Activated naive CD8-positive, alpha-beta T cell treated with anti-CD3 and anti-CD28 coated beads, Interleukin-2, amount 10 ng/mL, durations not matched to agents 7 days and 5 days (primary cell): ENCODE results near the gene CKAP2L. TPM values are rescaled to one million over a fixed set of nuclear protein-coding genes. Genes with fewer than 3 reads are reported as not detected.
A peak's percentile ranks its signal among the peaks of the same experiment; 100 is the strongest.

Source experiments
- ATAC-seq: fragments of 150-1000 bp; cut with Tn5 transposase; one replicate; pipeline ENCODE4 v1.10.0; 2021; ENCODE audit warnings: low read depth, moderate library complexity
- POLR2A ChIA-PET: fragments of 350-600 bp; sonication (Branson Sonifier 250); formaldehyde crosslinking; loops from one replicate; lab custom pipeline; 2021; ENCODE audit warnings: antibody characterized with exemption; lab: Charles Lee
- DNase-seq: peaks from one replicate; pipeline ENCODE4 v3.0.0; 2021
- H3K27ac Mint-ChIP-seq: one replicate; pipeline ENCODE4 v1.8.0; 2022; ENCODE audit warnings: mild to moderate bottlenecking, mixed read lengths
- H3K27me3 Mint-ChIP-seq: one replicate; pipeline ENCODE4 v1.8.0; 2022; ENCODE audit warnings: mild to moderate bottlenecking, moderate library complexity, mixed read lengths
- H3K36me3 Mint-ChIP-seq: one replicate; pipeline ENCODE4 v1.8.0; 2021; ENCODE audit warnings: mild to moderate bottlenecking, mixed read lengths
- H3K4me1 Mint-ChIP-seq: one replicate; pipeline ENCODE4 v1.8.0; 2021; ENCODE audit warnings: mixed read lengths
- H3K4me3 Mint-ChIP-seq: one replicate; pipeline ENCODE4 v1.8.0; 2022; ENCODE audit warnings: mild to moderate bottlenecking, moderate library complexity, mixed read lengths
- H3K9me3 Mint-ChIP-seq: one replicate; pipeline ENCODE4 v1.8.0; 2021; ENCODE audit warnings: mixed read lengths
- total RNA-seq, 2 experiments: library from RNA; stranded (reverse); gene quantifications; one replicate each; pipeline ENCODE4 v1.2.3, GENCODE V29; 2021

Gene CKAP2L
- total RNA-seq, 2 experiments from 2014 or later: 38.9 to 40.3 TPM

GRCh38 chr2:112767693-112768330 lies 3.4 kb upstream of the CKAP2L start:
- peaks cover 9% of the 10 kb centered on the region for H3K9me3 Mint-ChIP-seq
- DNase-seq (no peak), ATAC-seq (no peak)
- POLR2A ChIA-PET: no interaction called here
- H3K27ac Mint-ChIP-seq: peak overlapping the region; percentile 52
- peaks cover 22% of the 10 kb centered on the region for H3K36me3 Mint-ChIP-seq
- H3K27me3 Mint-ChIP-seq: peaks cover 2% of the 10 kb centered on the region
- peaks cover 25% of the 10 kb centered on the region for H3K4me1 Mint-ChIP-seq
- H3K4me3 Mint-ChIP-seq: peak overlapping the region; percentile 37

DNA sequence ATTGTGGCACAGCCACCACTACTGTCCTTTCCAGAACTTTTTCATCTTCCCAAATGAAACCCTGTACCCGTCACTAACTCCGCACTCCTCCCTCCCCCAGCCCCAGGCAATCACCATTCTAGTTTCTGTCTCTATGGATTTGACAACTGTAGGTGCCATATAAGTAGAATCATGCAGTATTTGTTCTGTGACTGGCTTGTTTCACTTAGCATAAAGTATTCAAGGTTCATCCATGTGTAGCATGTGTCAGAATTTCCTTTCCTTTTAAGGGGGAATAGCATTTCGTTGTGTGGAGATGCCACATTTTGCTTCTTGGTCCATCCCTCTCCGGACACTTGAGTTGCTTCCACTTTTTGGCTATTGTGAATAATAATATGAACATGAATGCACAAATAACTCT lies 842 bp upstream of the CKAP2L start:
- no peaks in the 10 kb centered on the region for H3K27me3 Mint-ChIP-seq
- no peak for ATAC-seq
- H3K36me3 Mint-ChIP-seq: peaks cover 39% of the 10 kb centered on the region
- H3K4me3 Mint-ChIP-seq: peak overlapping the region; percentile 87
- H3K9me3 Mint-ChIP-seq: peaks cover 9% of the 10 kb centered on the region
- no peak for DNase-seq
- H3K27ac Mint-ChIP-seq: peak overlapping the region; percentile 95
- peaks cover 39% of the 10 kb centered on the region for H3K4me1 Mint-ChIP-seq
- POLR2A ChIA-PET: interaction anchor here (0.6 to 1.0 kb wide), 5 partner anchors 13 to 181 kb away, joined by 3 to 4 read pairs (median 3); partner anchors contain the start of gene CHCHD5

- DNase-seq (no peak), ATAC-seq (no peak)
- Mint-ChIP-seq H3K9me3 (peaks cover under 1% of the 10 kb centered on the region), H3K4me1 (peaks cover 37% of the 10 kb centered on the region), H3K27ac (peak overlapping the region; percentile 32), H3K27me3 (no peaks in the 10 kb centered on the region), H3K4me3 (peak overlapping the region; percentile 87), H3K36me3 (peaks cover 47% of the 10 kb centered on the region)
- POLR2A ChIA-PET: no interaction called here
Observed at GRCh38 chr2:112762276-112762675, 2.1 kb downstream of the CKAP2L start.

GRCh38 chr2:112760149-112760548 lies 4.3 kb downstream of the CKAP2L start:
- no peak overlapping the region for H3K4me3 Mint-ChIP-seq
- DNase-seq: no peak
- no peak for ATAC-seq
- no peak overlapping the region for H3K27ac Mint-ChIP-seq
- peaks cover 34% of the 10 kb centered on the region for H3K4me1 Mint-ChIP-seq
- no peaks in the 10 kb centered on the region for H3K9me3 Mint-ChIP-seq
- peaks cover 61% of the 10 kb centered on the region for H3K36me3 Mint-ChIP-seq
- POLR2A ChIA-PET: no interaction called here
- no peaks in the 10 kb centered on the region for H3K27me3 Mint-ChIP-seq

GRCh38 chr2:112758711-112759110 lies 5.7 kb downstream of the CKAP2L start:
- Mint-ChIP-seq H3K27ac (no peak overlapping the region), H3K36me3 (peaks cover 73% of the 10 kb centered on the region), H3K27me3 (no peaks in the 10 kb centered on the region), H3K4me3 (no peak overlapping the region), H3K9me3 (peaks cover 3% of the 10 kb centered on the region), H3K4me1 (peaks cover 42% of the 10 kb centered on the region)
- DNase-seq (no peak), ATAC-seq (no peak)
- POLR2A ChIA-PET: no interaction called here

DNA sequence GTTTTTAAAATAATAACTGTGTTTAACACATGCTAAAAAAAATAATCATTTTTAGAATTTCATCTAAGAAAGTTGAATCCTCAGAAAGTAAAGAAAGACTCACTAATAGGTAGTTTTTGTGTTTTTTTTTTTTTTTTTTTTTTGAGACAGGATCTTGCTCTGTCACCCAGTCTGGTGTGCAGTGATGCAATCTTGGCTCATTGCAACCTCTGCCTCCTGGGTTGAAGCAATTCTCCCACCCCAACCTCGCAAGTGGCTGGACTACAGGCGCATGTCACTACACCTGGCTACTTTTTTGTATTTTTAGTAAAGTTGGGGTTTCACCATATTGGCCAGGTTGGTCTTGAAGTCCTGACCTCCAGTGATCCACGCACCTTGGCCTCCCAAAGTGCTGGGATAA lies 7.1 kb downstream of the CKAP2L start:
- H3K36me3 Mint-ChIP-seq: peaks cover 72% of the 10 kb centered on the region
- no peak for ATAC-seq

GRCh38 chr2:112756207-112756606 lies 8.2 kb downstream of the CKAP2L start:
- H3K27ac Mint-ChIP-seq: no peak overlapping the region
- peaks cover 30% of the 10 kb centered on the region for H3K4me1 Mint-ChIP-seq
- H3K4me3 Mint-ChIP-seq: no peak overlapping the region
- H3K27me3 Mint-ChIP-seq: no peaks in the 10 kb centered on the region
- peaks cover 68% of the 10 kb centered on the region for H3K36me3 Mint-ChIP-seq
- peaks cover 3% of the 10 kb centered on the region for H3K9me3 Mint-ChIP-seq
- POLR2A ChIA-PET: interaction anchor here (0.6 kb wide), 1 partner anchor 198 kb away, joined by 3 read pairs; no protein-coding TSS in a partner anchor
- no peak for ATAC-seq
- no peak for DNase-seq

More for the DNA sequence above, 7.1 kb downstream of the CKAP2L start:
- peaks cover 3% of the 10 kb centered on the region for H3K9me3 Mint-ChIP-seq
- H3K4me3 Mint-ChIP-seq: no peak overlapping the region
- H3K4me1 Mint-ChIP-seq: peaks cover 34% of the 10 kb centered on the region
- POLR2A ChIA-PET: no interaction called here
- no peaks in the 10 kb centered on the region for H3K27me3 Mint-ChIP-seq
- no peak overlapping the region for H3K27ac Mint-ChIP-seq
- no peak for DNase-seq

GRCh38 chr2:112755444-112755843 lies 9.0 kb downstream of the CKAP2L start:
- H3K36me3 Mint-ChIP-seq: peaks cover 66% of the 10 kb centered on the region
- ATAC-seq (no peak), DNase-seq (no peak)
- peaks cover 3% of the 10 kb centered on the region for H3K9me3 Mint-ChIP-seq
- H3K4me1 Mint-ChIP-seq: peaks cover 30% of the 10 kb centered on the region
- POLR2A ChIA-PET: interaction anchor here (0.6 to 1.1 kb wide), 3 partner anchors 8 to 199 kb away, joined by 3 read pairs; no protein-coding TSS in a partner anchor
- H3K27ac Mint-ChIP-seq: no peak overlapping the region
- H3K27me3 Mint-ChIP-seq: no peaks in the 10 kb centered on the region
- no peak overlapping the region for H3K4me3 Mint-ChIP-seq

DNA sequence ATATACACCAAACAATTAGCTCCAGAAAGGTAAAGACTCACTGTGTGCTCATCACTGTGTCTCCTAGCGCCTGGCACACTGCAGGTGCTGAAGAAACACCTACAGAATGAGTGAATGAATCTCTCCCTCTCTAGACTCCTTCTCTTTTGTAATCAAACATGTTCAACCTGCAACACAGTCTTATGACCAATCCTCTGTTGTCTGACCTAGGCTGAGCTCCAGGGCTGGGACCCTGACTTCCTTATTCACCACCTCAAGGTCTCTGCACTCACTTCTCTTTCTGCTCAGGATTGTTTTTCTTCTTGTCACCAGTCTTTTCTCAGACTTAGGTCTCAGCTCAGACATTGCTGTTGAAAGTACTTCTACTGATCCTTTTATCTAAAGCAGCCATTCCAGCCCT lies 9.8 kb downstream of the CKAP2L start:
- POLR2A ChIA-PET: interaction anchor here (1.1 kb wide), 1 partner anchor 187 kb away, joined by 3 read pairs; no protein-coding TSS in a partner anchor
- H3K27me3 Mint-ChIP-seq: no peaks in the 10 kb centered on the region
- peak overlapping the region; percentile 26 for H3K27ac Mint-ChIP-seq
- ATAC-seq (no peak), DNase-seq (no peak)
- peaks cover 73% of the 10 kb centered on the region for H3K36me3 Mint-ChIP-seq
- peaks cover 37% of the 10 kb centered on the region for H3K4me1 Mint-ChIP-seq
- H3K9me3 Mint-ChIP-seq: peaks cover 3% of the 10 kb centered on the region
- H3K4me3 Mint-ChIP-seq: no peak overlapping the region

GRCh38 chr2:112752667-112753066 lies 11.7 kb downstream of the CKAP2L start:
- peaks cover 3% of the 10 kb centered on the region for H3K9me3 Mint-ChIP-seq
- no peaks in the 10 kb centered on the region for H3K27me3 Mint-ChIP-seq
- H3K4me1 Mint-ChIP-seq: peaks cover 33% of the 10 kb centered on the region
- ATAC-seq: no peak
- POLR2A ChIA-PET: no interaction called here
- no peak for DNase-seq
- H3K4me3 Mint-ChIP-seq: no peak overlapping the region
- H3K36me3 Mint-ChIP-seq: peaks cover 62% of the 10 kb centered on the region
- H3K27ac Mint-ChIP-seq: no peak overlapping the region

- H3K4me3 Mint-ChIP-seq: no peak overlapping the region
- DNase-seq (no peak), ATAC-seq (no peak)
- H3K36me3 Mint-ChIP-seq: peaks cover 58% of the 10 kb centered on the region
- peaks cover 3% of the 10 kb centered on the region for H3K9me3 Mint-ChIP-seq
- H3K27me3 Mint-ChIP-seq: no peaks in the 10 kb centered on the region
- peak overlapping the region; percentile 19 for H3K27ac Mint-ChIP-seq
- POLR2A ChIA-PET: no interaction called here
- H3K4me1 Mint-ChIP-seq: peaks cover 32% of the 10 kb centered on the region
Observed at GRCh38 chr2:112751451-112752197, 12.8 kb downstream of the CKAP2L start.

GRCh38 chr2:112750560-112750843 lies 13.9 kb downstream of the CKAP2L start:
- DNase-seq (no peak), ATAC-seq (no peak)
- Mint-ChIP-seq H3K27me3 (no peaks in the 10 kb centered on the region), H3K9me3 (peaks cover 3% of the 10 kb centered on the region), H3K4me3 (no peak overlapping the region), H3K4me1 (peaks cover 31% of the 10 kb centered on the region), H3K27ac (peak overlapping the region; percentile 11), H3K36me3 (peaks cover 54% of the 10 kb centered on the region)
- POLR2A ChIA-PET: interaction anchor here (0.6 to 0.7 kb wide), 2 partner anchors 14 to 136 kb away, joined by 3 read pairs; no protein-coding TSS in a partner anchor

DNA sequence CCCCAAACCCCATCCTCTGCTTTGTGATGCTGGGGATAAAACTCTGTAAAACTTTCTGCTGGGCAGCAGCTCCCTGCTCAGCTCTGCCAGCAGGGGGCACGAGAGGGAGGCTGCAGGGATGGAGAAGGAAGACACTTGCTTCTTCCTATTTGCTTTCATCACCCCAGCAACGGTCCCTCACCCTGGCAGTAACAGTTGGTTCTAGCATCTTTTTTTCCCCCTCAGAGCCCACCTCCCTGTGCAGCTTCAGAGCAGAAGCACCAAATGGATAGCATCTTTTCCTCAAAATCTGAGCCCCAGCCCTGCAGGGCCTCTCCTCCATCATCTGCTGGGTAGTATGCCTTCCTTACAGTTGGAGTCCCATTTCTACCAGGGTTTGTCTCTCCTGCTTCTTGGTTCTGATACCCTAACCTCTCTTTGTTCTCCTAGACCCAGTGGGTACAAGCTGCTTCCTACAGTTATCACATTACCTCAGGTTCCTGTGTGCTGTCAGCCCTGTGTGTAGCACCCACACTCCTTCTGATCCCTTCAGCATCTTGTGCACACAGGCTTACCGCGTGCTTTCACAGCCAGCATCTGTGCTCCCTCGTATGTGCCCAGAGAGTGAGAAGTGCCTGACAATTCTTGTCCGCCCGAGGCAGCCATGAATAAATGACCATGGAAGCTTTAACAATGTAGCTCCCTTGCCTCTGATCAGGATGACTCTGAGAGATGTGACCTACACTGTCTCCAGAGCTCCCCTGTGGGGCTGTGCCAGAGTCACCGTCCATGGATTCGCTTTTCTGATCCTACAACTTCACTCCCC lies 14.5 kb downstream of the CKAP2L start:
- Mint-ChIP-seq H3K27me3 (no peaks in the 10 kb centered on the region), H3K27ac (peak overlapping the region; percentile 66), H3K4me3 (no peak overlapping the region), H3K4me1 (peaks cover 27% of the 10 kb centered on the region), H3K36me3 (peaks cover 49% of the 10 kb centered on the region), H3K9me3 (peaks cover 3% of the 10 kb centered on the region)
- POLR2A ChIA-PET: interaction anchor here (0.6 to 1.7 kb wide), 5 partner anchors 10 to 192 kb away, joined by 3 to 13 read pairs (median 4); no protein-coding TSS in a partner anchor
- ATAC-seq: peak; percentile 84
- peak; percentile 87 for DNase-seq
